KOPT-K1 (cell line): ENCODE measurements around the gene ZNF546.

Experiments used
- H3K27ac ChIP-seq: fragments of 200-600 bp; sonication (generic); 2 replicates; pipeline ENCODE4 v1.5.1; 2016; ENCODE audit warnings: antibody characterized with exemption, mild to moderate bottlenecking, low read depth, low read length; ENCODE audit not compliant: poor library complexity, severe bottlenecking
- H3K36me3 ChIP-seq: fragments of 200-600 bp; sonication (generic); 2 replicates; pipeline ENCODE4 v1.5.1; 2017; ENCODE audit warnings: antibody characterized with exemption, mild to moderate bottlenecking, low read length, moderate library complexity; ENCODE audit not compliant: insufficient read depth
- H3K9me3 ChIP-seq: fragments of 200-600 bp; sonication (generic); 2 replicates; pipeline ENCODE4 v1.5.1; 2017; ENCODE audit warnings: antibody characterized with exemption, low read length, mild to moderate bottlenecking; ENCODE audit not compliant: insufficient read depth, poor library complexity, severe bottlenecking

ZNF546 gene

DNA sequence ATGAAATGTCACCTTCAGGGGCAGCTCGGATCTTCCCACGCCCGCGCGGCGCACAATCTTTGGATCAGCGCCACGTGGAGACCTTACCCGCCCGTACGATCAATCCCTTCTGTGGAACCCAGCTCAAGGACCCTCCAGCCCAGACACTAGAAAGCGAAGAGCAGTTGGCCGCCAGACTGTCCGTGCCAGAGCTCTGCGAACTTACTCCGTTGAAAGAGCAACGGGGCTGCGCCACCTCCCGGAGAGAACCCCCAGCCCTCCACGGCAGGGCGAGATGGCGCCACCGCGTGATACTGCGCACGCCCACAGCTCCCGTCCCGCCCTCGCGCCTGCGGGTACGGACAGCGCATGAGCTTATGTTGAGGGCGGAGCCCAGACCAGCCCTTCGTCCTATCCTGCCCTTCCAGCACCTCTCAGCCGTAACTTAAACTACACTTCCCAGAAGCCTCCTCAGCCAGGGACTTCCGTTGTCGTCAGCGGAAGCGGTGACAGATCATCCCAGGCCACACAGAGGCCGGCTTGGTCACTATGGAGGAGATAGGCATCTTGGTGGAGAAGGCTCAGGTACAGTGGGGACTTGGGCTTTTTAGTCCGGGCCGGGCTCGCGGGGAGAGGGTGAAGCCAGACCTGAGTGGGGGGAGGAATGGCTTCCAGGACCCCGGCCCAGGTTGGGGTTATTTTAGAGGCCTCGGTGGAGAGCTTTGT, 26.0 kb upstream of the ZNF546 start, which contains the start of gene PSMC4:
Gene PSMC4, plus strand, starts transcription at position 491 of the 705 bp plus-strand sequence. Its CDS starts 38 bp downstream, at position 529.
- Histone ChIP-seq H3K9me3 (no peaks in the 10 kb centered on the region), H3K27ac (peak within 1 kb of the TSS; percentile 89), H3K36me3 (peaks cover 38% of the 10 kb centered on the region)

DNA sequence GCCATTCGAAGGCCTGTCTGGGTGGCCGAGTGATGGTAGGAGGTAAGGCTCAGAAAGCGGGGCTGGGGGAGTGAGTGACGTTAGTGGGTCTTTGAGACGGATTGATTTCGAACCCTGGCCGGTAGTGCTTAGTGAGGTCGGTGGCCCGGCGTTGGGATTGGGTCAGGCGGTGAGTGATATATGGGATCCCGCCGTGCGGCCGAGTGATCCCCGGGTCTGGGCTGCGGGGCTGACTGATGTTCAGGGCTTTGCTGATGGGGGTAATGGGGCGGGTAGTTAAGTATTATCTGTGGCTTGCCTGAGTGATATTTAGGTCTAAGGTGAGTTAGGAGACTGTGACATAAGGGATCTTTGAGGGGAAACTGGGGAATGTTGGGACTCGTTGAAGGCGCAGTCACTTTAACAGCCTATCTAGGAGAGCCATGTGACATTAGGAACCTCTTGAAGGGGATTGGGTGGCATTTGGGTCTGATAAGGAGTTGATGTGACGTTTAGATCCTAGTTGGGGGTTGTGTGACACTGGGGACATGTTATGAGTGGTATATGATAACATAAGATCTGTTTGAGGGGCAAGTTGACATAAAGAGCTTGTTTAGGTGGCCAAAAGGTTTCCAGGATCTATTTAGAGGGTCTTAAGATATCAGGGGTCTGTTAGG, 25.4 kb upstream of the ZNF546 start:
- Histone ChIP-seq H3K27ac (peak overlapping the region; percentile 89), H3K36me3 (peaks cover 38% of the 10 kb centered on the region), H3K9me3 (no peaks in the 10 kb centered on the region)

GRCh38 chr19:39974377-39975155, 22.3 kb upstream of the ZNF546 start:
- no peaks in the 10 kb centered on the region for H3K9me3 ChIP-seq
- H3K27ac ChIP-seq, result no peak overlapping the region
- H3K36me3 ChIP-seq, result peaks cover 64% of the 10 kb centered on the region

DNA sequence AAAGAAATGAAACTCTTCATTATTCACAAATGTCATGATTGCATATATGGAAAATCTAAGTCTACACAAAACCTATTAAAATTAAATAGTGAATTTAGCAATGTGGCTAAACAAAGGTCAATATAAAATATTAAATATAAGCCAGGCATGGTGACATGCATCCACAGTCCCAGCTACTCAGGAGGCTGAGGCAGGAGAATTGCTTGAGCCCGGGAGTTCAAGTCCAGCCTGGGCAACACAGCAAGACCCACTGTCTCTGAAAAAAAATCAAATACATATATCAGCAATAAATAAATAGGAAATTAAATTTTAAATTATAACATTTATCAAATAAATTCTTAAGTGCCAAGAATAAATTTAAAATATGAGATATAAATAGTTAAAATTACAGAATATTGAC, 14.0 kb upstream of the ZNF546 start:
- no peak overlapping the region for H3K27ac ChIP-seq
- H3K36me3 ChIP-seq, result peaks cover 62% of the 10 kb centered on the region
- peaks cover 46% of the 10 kb centered on the region for H3K9me3 ChIP-seq

- Histone ChIP-seq H3K9me3 (peaks cover 49% of the 10 kb centered on the region), H3K27ac (no peak overlapping the region), H3K36me3 (peaks cover 53% of the 10 kb centered on the region)
These were observed 13.1 kb upstream of the ZNF546 start for GRCh38 chr19:39983695-39984300.

DNA sequence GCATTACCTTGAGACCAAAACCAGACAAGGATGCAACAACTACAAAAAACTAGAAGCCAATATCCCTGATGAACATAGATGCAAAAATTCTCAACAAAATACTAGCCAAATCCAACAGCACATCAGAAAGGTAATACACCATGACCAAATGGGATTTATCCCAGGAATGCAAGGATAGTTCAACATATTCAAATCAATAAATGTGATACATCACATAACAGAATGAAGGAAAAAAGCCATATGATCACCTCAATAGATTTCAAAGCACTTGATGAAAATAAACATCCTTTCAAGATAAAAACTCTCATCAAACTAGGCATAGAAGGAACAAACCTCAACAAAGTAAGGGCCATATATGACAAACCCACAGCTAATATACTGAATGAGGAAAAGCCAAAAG, 10.2 kb upstream of the ZNF546 start:
- Histone ChIP-seq H3K36me3 (peaks cover 24% of the 10 kb centered on the region), H3K9me3 (peaks cover 49% of the 10 kb centered on the region), H3K27ac (no peak overlapping the region)

GRCh38 chr19:39987167-39987566, 9.7 kb upstream of the ZNF546 start:
- Histone ChIP-seq H3K27ac (no peak overlapping the region), H3K36me3 (peaks cover 20% of the 10 kb centered on the region), H3K9me3 (peaks cover 49% of the 10 kb centered on the region)

DNA sequence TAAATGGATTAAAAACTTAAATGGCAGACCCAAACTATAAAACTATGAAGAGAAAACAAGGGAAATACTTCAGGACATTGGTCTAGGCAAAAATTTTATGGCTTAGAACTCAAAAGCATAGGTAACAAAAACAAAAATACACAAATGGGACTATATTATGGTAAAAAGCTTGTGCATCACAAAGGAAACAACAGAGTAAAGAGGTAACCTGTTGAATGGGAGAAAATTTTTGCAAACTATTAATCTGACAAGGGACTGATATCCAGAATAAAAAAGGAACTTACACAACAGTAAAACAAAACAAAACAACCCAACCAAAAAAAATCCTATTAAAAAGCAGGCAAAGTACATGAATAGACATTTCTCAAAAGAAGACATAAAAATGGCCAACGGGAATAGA, 9.3 kb upstream of the ZNF546 start:
- H3K27ac ChIP-seq, result no peak overlapping the region
- H3K9me3 ChIP-seq, result peaks cover 49% of the 10 kb centered on the region
- H3K36me3 ChIP-seq, result peaks cover 15% of the 10 kb centered on the region

DNA sequence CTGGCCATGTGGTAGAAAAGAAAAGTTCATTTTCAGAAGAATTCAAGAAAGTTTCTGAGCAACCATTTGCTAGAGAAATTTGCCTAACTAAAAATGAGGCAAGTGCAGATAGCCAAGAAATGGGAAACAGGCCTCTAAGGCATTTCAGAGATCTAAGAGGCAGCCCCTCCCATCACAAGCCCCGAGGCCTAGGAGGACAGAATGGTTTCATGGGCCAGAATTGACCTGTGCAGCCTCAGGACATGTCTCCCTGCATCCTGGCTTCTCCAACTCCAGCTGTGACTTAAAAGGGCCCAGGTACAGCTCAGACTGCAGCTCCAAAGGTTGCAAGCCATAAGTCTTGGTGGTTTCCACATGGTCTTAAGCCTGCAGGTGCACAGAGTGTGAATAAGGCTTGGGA, 3.3 kb upstream of the ZNF546 start:
- Histone ChIP-seq H3K9me3 (peaks cover 23% of the 10 kb centered on the region), H3K27ac (no peak overlapping the region), H3K36me3 (no peaks in the 10 kb centered on the region)

DNA sequence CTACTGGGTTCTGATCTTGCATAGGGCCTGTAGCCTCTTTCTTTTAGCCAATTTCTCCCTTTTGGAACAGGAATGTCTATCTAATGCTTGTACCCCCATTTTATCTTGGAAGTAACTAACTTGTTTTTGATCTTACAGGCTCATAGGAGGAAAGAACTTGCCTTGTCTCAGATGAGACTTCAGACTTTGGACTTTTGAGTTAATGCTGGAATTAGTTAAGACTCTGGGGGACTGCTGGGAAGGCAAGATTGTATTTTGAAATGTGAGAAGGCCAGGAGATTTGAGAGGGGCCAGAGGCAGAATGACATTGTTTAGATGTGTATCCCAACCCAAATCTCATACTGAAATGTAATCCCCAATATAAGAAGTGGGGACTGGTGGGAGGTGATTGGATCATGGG, 2.5 kb upstream of the ZNF546 start:
- H3K36me3 ChIP-seq, result no peaks in the 10 kb centered on the region
- no peak overlapping the region for H3K27ac ChIP-seq
- peaks cover 23% of the 10 kb centered on the region for H3K9me3 ChIP-seq

- Histone ChIP-seq H3K27ac (no peak overlapping the region), H3K9me3 (peaks cover 23% of the 10 kb centered on the region), H3K36me3 (no peaks in the 10 kb centered on the region)
These were observed 1.1 kb upstream of the ZNF546 start for GRCh38 chr19:39995794-39996193.

GRCh38 chr19:39996218-39996810, 546 bp upstream of the ZNF546 start:
- peaks cover 23% of the 10 kb centered on the region for H3K9me3 ChIP-seq
- peak overlapping the region; percentile 83 for H3K27ac ChIP-seq
- no peaks in the 10 kb centered on the region for H3K36me3 ChIP-seq

DNA sequence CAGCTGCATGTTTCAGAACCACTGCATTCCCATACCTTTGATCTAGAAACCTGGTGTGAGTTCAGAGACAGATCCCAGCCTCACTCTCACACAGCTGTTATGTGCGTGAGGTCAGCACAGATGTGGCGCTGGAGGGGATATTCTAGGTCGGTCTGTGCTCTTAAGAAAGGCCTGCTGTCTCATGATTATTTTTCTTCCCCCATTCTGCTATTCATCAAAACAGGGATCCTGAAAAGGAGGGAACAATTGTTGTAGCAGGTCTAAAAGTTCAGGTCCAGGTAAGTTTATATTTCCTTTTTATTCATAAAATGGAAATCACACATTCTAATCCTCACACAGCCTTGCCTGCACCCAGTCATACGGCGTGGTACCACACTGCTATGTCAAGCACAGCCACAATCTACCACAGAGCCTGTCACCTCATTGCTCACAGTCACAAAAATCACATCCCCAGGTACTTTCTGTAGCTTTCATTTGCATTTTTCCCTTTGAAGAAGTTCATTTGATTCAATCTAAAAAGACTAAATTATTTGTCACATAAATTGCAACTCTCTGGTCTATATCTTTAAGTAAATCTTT, 867 bp downstream of the ZNF546 start:
- Histone ChIP-seq H3K27ac (peak overlapping the region; percentile 83), H3K9me3 (peaks cover 22% of the 10 kb centered on the region), H3K36me3 (no peaks in the 10 kb centered on the region)

- Histone ChIP-seq H3K9me3 (peaks cover 14% of the 10 kb centered on the region), H3K36me3 (no peaks in the 10 kb centered on the region), H3K27ac (no peak overlapping the region)
These were observed 1.6 kb downstream of the ZNF546 start for GRCh38 chr19:39998501-39998900.
